WTC11 (cell line): ENCODE data around the gene SENP1.

ENCODE experiments used
- ATF2 ChIP-seq: sonication (generic); formaldehyde crosslinking; IDR thresholded peaks from 2 replicates; pipeline ENCODE4 v1.8.1; 2022; ENCODE audit warnings: low read depth, missing genetic modification reagents, borderline replicate concordance
- CTCF ChIP-seq: fragments of 200-600 bp; IDR thresholded peaks from 2 replicates; pipeline ENCODE4 v1.8.0; 2022; ENCODE audit warnings: antibody characterized with exemption
- GRHL2 ChIP-seq: fragments of 250-450 bp; sonication (Bioruptor Pico); IDR thresholded peaks from 2 replicates; pipeline ENCODE4 v1.8.0; 2022; ENCODE audit warnings: mild to moderate bottlenecking, moderate library complexity; ENCODE audit not compliant: insufficient replicate concordance, severe bottlenecking
- STAT6 ChIP-seq: sonication (generic); formaldehyde crosslinking; conservative IDR thresholded peaks from 2 replicates; pipeline ENCODE4 v1.8.1; 2023; ENCODE audit warnings: mild to moderate bottlenecking, low read depth, missing genetic modification reagents, moderate library complexity
- TCF7 ChIP-seq: sonication (generic); formaldehyde crosslinking; IDR thresholded peaks from 2 replicates; pipeline ENCODE4 v1.8.0; 2022; ENCODE audit warnings: mild to moderate bottlenecking, low read depth, missing genetic modification reagents, moderate library complexity

- TF ChIP-seq GRHL2 (CRISPR knock-in tag) (no peak), TCF7 (no peak), CTCF (no peak), STAT6 (CRISPR knock-in tag) (no peak), ATF2 (CRISPR knock-in tag) (no peak)
These were observed 78.5 kb downstream of the SENP1 start for GRCh38 chr12:48027183-48028002.
